Right kidney (tissue), 1 donor: ENCODE measurements around the gene OR5B21.

Experiments
- DNase-seq: peaks from one replicate; pipeline ENCODE4 v3.0.0-alpha.2; 2016

The OR5B21 gene

DNA sequence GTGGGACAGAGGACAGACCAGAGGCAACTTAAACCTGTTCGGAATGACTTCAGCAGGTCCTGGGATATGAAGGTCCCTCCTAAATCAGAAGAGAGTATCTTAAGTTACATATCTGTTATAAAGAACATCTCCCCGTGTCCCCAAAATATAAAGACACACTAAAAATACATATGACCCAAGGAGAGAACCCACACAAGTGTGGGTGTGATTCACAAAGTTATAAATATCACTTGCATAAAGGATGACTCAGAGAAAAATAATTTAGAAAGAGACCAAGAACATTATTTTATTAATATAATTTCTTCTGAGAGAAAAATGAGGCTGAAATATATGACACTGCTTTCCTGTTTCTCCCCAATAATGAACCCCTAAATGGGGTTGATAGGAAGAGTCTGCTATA lies 14.2 kb downstream of the OR5B21 start:
- DNase-seq, result no peak

DNA sequence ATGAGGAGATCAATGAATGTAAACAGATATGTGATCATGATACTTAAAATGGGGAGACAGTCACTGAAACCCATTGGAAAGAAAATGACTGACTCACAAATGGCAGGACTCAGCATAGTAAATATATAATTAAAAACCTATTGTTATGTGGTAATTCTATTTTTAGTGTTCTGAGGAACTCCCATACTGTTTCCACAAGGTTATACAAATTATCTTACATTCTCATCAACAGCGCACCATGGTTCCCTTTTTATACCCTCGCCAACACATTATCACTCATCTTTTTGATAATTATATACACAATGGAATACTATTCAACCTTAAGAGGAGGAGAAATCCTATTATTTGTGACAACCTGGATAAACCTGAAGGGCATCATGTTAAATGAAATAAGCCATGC lies 17.1 kb downstream of the OR5B21 start:
- DNase-seq, result no peak

DNA sequence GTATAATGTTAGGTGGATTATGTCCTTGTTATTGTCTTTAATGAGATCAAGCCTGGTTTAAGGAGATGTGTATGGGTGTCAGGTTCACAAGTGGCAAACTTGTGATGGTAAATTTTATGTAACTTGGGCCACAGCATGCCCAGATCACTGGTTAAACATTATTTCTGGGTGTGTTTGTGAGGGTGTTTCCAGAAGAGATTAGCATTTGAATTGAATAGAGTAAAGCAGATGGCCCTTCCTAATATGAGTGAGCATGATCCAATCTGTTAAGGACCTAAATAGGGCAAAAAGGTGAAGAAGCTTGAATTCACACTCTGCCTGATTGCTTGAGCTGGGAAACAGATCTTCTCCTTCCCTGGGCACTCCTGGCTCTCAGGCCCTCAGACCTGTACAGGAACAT lies 20.7 kb downstream of the OR5B21 start:
- no peak for DNase-seq

DNA sequence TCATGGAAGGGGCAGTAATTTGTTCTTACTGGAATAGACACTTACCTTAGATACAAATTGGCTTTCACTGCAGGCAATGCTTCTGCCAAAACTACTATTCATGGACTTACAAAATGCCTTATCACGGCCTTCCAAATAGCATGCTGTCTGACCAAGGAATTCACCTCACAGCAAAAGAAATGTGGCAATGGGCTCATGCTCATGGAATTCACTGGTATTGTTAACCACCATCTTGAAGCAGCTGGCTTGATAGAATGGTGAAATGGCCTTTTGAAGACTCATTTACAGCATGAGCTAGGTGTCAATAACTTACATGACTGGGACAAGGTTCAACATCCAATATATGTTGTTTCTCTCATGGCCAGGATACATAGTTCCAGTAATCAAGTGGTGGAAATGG lies 21.9 kb downstream of the OR5B21 start:
- DNase-seq, result no peak

DNA sequence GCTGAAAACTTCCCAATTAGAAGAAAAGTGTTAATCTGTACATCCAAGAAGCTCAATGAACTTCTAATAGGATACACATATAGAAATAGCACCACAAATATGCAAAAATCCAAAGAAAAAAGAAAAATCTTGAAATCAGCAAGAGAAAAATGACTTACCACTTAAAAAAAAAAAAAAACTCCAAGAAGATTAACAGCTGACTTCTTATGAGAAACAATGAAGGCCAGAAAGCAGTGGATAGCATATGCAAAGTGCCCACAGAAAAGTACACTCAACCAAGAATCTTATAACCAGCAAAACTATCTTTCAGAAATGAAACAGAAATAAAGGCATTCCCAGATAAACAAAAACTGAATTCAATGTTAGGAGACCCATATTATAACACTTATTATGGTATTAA lies 36.0 kb downstream of the OR5B21 start:
- no peak for DNase-seq

DNA sequence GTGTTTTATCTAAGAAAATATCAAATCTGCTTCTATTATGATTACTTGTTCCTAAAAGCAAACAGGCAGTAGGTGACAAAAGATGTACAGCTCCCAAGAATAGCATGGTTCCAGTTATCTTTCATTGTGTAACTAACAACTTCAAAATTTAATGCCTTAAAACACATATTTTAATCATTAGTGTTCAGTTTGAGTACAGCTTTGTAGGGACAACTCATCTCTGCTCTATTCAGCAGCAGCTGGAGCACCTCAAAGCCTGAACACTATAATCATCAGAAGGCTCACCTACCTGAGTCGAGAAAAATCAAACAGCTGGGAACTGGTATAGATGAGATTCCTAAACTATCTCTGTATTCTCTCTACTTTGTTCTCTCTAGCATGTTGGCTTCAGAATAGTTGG lies 41.6 kb downstream of the OR5B21 start:
- DNase-seq, result no peak

DNA sequence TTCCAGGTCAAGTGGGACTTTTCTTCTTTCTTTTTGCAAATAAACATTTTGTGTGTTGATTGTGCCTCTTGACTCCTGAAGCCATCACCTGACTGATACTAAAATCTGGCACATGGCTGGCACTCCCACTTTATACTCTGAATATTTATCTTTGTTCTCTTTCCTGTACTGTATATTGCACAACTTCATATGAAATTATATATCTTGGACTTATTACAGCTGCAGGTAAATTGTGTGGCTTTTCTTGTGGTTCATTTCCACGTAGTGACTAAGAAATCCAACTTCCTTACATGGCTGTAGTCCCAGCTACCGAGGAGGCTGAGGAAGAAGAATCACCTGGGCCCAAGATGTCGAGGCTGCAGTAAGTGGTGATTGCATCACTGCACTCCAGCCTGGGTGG lies 42.2 kb downstream of the OR5B21 start:
- DNase-seq, result no peak
